Measurements from ENCODE around the gene CARNS1.

- no peak for TF ChIP-seq ELF4 (IDR thresholded peaks at IDR 0.05)
- TF ChIP-seq FOXM1 (IDR thresholded peaks at IDR 0.05; ENCODE audit: borderline replicate concordance) = no peak
- no peak for TF ChIP-seq FOXK2 (IDR thresholded peaks at IDR 0.05)
- TF ChIP-seq CTBP1 (IDR thresholded peaks at IDR 0.05; ENCODE audit: borderline replicate concordance) = no peak
- no peak for TF ChIP-seq ARNT (IDR thresholded peaks at IDR 0.05)
- no peak for TF ChIP-seq HDGF (IDR thresholded peaks at IDR 0.05; ENCODE audit: borderline replicate concordance)
- TF ChIP-seq BHLHE40 (IDR thresholded peaks at IDR 0.05; ENCODE audit: borderline replicate concordance) = no peak
- no peak for TF ChIP-seq SP1 (IDR thresholded peaks at IDR 0.05)
- no peak for TF ChIP-seq NFRKB (IDR thresholded peaks at IDR 0.05)
- TF ChIP-seq FOXA1 (IDR thresholded peaks at IDR 0.05) = no peak
- TF ChIP-seq TARDBP (IDR thresholded peaks at IDR 0.05) = no peak
Observed at GRCh38 chr11:67434395-67434881, 19.0 kb downstream of the CARNS1 start.
